Stimulated activated CD4-positive, alpha-beta T cell treated with anti-CD3 and anti-CD28 coated beads, Interleukin-1b, Interleukin-23, amount 100 ng/mL, for 1 hour (primary cell): Measurements from ENCODE around the gene DHRS7B.
"Not testable (repeated sequence)": the region's sequence is repeated elsewhere in the genome, so short reads cannot be mapped to it uniquely, and the experiment has no call there.

ENCODE experiments used
- DNase-seq, 2 donors: peaks; one replicate each; pipeline ENCODE4 v3.0.0-alpha.2; 2020; ENCODE audit warnings: low read depth in 2 of 2

DHRS7B gene

DNA sequence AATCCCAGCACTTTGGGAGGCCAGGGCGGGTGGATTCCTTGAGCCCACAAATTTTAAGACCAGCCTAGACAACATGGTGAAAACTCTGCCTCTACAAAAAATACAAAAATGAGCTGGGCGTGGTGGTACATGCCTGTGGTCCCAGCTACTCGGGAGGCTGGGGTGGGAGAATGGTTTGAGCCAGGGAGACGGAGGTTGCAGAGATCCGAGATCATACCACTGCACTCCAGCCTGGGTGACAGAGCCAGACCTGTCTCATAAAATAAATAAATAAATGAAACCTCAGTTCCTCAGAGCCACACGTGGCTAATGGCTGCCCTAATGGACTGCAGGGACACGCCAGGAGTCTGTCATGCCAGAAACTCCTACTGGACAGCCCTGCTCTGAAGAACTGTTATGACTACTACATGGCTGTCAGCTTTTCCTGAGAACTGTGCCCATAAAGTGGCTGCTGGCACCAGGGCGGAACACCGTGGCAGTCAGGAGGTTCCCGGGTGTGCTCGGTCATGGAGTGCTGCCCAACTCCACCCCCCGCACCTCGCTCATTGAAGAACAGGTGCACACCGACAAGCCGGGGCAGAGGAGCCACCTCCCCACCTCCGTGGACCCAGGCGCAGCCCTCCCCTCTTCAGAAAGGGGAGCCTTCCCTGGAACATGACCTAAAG lies 82.9 kb downstream of the DHRS7B start:
- DNase-seq, result no peak

DNA sequence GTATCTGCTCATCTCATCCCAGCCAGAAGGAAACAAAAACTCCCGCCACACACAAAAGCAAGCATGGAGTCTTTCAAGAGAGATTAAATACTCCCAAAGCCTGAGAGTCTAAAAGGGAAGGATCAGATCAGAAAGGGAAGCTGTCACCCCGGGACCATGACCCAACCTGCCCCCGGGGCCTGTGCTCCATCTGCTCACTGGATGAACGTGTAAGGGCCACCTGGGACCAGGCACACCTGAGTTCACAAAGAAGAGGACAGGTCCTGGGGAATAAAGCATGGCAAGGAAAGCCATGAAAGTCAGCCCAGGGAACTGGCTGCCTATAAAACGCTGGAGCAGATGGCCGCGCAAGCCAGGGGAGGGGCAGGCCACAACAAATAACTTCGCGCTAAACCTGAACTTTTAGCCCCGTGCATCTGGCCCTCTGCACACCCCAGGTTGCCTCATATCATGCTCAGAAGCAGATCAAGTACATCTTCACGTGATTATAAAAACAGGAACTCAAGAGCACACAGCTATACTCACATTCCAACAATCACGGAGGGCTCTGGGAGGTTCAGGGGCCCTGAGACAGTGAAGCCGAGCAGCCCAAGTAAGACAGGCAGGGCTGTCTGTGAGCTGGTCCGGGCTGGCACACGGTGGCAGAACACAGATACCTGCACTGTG lies 83.8 kb downstream of the DHRS7B start:
- DNase-seq, result no peak

DNA sequence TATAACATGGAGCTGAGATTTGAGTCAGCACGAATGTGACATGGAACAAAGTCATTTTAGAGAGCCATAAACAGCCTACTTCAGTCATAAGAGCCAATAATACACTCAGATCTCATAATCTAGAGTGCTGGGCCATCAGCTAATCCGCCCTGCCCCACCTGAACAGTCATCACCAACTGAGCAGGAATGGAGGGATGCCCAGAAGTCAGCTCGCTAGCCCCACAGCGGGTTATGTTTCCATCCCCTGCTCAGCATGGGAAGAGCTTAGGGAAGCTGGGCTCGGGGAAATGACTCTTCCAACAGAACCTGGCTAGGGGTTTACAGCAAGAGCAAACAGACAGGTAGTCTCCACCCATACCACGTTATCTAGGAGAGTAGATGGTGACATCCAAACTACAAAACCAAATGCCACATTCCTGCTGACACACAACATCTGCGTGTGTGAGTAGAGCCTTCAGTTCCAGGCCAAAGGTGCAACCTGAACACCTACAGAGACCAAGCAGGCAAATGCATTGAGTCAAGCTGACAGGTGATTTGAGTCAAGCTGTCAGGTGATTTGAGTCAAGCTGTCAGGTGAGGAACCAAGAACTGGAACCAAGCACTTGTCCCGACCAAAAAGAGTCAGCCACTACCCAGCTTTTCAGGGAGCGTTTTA lies 85.2 kb downstream of the DHRS7B start:
- DNase-seq, result no peak

DNA sequence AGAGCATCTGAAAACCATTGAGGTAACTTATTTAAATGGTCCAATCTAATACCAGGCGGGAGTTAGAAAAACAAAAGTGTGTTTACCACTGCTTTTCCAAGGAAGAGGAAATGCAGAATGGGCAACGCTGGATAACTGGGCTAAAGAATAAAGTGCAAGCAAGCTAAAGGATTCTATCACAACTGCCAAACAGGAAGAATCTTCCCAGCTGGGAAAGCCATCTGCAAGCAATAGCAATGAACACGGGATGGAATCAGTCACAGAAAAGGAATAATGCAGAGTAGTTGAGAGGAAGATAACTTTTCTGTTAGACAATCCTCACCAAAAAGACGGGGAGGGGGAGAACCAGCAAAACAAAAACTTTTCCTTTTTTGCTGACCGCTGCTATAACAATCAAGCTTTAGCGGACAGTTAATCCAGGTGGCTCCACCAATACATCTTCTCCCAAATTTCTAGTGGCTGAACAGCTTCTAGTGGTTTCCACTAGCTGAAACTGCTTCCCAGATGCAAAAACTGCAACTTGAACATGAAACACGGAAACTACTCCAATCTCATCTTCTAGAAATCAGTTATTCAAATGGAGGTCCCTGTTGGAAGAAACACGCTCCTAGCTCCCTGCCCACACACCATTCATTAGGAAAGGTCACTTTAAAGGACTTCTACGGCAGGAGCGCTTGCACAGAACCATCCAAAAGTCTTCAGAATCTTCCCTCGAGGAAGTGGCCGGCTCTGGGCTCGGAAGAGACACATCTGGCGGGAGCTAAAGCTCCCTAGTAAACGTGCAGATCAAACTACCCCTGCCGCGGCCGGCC lies 86.3 kb downstream of the DHRS7B start:
- DNase-seq, result no peak

GRCh38 chr17:21213638-21214014 lies 86.9 kb downstream of the DHRS7B start:
- DNase-seq, result no peak

GRCh38 chr17:21214015-21214776 lies 87.4 kb downstream of the DHRS7B start, which contains the start of gene TMEM11:
TSS of gene TMEM11 (minus strand) at chr17:21214161. CDS start at chr17:21214152, 9 bp downstream.
- peak; percentile 83 to 84 for DNase-seq

- DNase-seq, result no peak
These were observed 88.2 kb downstream of the DHRS7B start for GRCh38 chr17:21214777-21215541.

DNA sequence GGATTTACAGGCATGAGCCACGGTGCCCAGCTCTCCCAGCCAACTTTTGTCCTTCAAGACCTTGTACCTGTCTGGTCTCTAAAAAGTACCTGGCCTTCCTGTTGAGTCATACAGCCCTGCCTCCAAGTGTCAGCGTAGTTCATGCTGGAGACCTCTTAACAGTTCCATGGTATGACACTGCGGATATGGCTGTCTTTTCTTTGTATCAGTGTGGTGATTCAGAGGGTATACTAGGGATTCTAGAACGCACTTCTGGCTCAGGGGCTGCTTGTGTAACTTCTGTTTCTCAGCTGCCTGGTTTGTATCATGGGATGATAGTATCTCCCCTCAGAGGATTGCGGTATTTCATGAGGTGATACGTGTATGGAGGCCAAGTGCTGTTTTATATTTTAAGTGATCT lies 89.2 kb downstream of the DHRS7B start:
- DNase-seq, result no peak

- DNase-seq, result no peak
These were observed 90.6 kb downstream of the DHRS7B start for GRCh38 chr17:21217346-21217745.

- DNase-seq, result no peak
These were observed 91.3 kb downstream of the DHRS7B start for GRCh38 chr17:21218101-21218500.

DNA sequence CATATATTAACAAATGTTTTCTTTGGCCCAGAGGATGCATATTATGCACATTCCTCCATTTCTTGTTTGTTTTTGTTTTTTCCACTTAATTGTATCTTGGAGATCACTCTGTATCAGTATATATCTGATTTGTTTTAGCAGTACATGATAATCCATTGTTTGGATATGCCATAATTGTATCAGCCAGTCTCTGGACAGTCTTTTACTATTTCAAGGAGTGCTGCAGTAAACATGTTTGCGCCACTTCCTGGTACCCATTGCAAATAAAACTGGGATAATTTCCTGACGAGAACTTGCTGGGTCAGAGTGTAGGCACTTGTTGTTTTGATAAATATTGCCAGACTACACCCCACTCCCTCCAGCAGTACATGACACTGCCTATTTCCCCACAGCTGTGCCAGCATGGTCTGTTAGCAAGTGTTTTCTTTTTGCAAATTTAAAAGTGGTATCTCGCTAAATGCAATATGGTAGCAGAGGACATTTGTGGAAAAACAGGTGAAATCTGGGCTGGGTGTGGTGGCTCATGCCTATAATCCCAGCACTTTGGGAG lies 92.1 kb downstream of the DHRS7B start:
- no peak for DNase-seq

GRCh38 chr17:21223086-21223485 lies 96.3 kb downstream of the DHRS7B start:
- no peak for DNase-seq

GRCh38 chr17:21227277-21227676 lies 100.5 kb downstream of the DHRS7B start:
- DNase-seq, result not testable (repeated sequence)

GRCh38 chr17:21228111-21228510 lies 101.3 kb downstream of the DHRS7B start:
- DNase-seq, result no peak

GRCh38 chr17:21228845-21229244 lies 102.1 kb downstream of the DHRS7B start:
- DNase-seq, result no peak

- DNase-seq, result no peak
These were observed 104.8 kb downstream of the DHRS7B start for GRCh38 chr17:21231533-21231932.

GRCh38 chr17:21232033-21232749 lies 105.4 kb downstream of the DHRS7B start:
- DNase-seq, result no peak

DNA sequence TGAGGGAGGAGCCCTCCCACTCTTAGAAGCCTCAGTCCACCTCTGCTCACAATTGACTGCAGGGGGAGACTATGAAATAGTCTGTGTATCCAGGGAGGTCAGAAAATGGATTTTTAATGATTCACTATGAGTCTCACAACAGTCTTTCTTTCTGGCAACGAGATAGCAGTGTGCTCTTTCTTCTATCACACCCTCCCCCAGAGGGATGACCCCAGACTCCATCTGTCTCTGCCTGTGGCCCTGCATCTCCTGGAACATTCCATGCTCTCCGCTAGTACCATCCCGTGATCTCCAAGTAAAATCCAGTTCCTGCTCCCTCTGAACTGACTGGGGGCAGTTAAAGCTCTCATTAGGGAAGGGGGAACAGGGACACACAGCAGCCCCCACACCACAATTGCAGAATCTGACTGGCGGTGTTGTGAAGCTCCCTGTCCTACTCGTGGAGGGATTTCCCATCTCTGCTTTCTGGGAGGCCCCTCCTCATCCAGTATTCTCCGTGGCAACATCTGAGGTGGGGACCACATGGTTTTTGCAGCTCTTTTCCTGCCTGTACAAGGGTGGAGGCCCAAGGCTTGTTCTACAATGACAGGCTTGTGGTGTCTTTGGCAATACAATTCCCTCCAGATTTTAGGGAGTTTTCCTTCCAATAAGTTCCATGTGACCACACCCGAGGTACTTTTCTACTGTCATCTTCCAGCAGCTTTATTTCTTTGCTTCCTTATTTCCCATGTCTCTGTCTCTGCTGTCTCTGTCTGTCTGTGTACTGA lies 107.0 kb downstream of the DHRS7B start:
- DNase-seq, result no peak

DNA sequence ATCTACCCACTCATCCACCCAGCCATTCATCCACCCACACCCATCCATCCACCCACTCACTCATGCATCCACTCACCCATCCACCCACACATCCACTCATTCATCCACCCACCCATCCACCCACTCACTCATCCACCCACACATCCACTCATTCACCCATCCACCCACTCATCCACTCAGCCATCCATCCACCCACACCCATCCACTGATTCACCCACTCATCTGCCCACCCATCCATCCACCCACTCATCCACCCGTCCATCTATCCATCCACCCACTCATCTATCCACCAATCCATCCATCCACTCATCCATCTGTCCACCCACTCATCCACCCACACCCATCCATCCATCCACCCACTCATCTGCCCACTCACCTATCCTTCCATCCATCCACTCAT lies 109.2 kb downstream of the DHRS7B start:
- DNase-seq, result no peak
